Measurements from ENCODE around the gene CKLF. TPM values are rescaled to one million over a fixed set of nuclear protein-coding genes. Genes with fewer than 3 reads are reported as not detected.

CKLF gene, protein sequence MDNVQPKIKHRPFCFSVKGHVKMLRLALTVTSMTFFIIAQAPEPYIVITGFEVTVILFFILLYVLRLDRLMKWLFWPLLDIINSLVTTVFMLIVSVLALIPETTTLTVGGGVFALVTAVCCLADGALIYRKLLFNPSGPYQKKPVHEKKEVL
- 126 TPM for total RNA-seq
- 53.8 TPM for polyA plus RNA-seq
- long read RNA-seq, donor 1, transcript CKLF-203 (3 exons, 508 nt) = major isoform, 10 of 12 reads
- long read RNA-seq, donor 1, partial matches to known transcripts = 0 of 12 reads
- long read RNA-seq, donor 1, other reads (novel, unspliced or antisense) = 0 of 12 reads
- long read RNA-seq, donor 2 = 0 reads
- long read RNA-seq, donor 3, transcript CKLF-201 (4 exons, 669 nt) = minor isoform, 66 of 278 reads
- long read RNA-seq, donor 3, transcript CKLF-202 (3 exons, 571 nt) = minor isoform, 29 of 278 reads
- long read RNA-seq, donor 3, transcript CKLF-203 (3 exons, 508 nt) = major isoform, 139 of 278 reads
- long read RNA-seq, donor 3, transcript CKLF-204 (2 exons, 412 nt) = minor isoform, 14 of 278 reads
- long read RNA-seq, donor 3, partial matches to known transcripts = 8 of 278 reads
- long read RNA-seq, donor 3, other reads (novel, unspliced or antisense) = 9 of 278 reads
- long read RNA-seq, donor 4, transcript CKLF-202 (3 exons, 571 nt) = minor isoform, 5 of 97 reads
- long read RNA-seq, donor 4, transcript CKLF-206 (2 exons, 564 nt) = minor isoform, 5 of 97 reads
- long read RNA-seq, donor 4, transcript CKLF-203 (3 exons, 508 nt) = major isoform, 62 of 97 reads
- long read RNA-seq, donor 4, transcript CKLF-201 (4 exons, 669 nt) = minor isoform, 17 of 97 reads
- long read RNA-seq, donor 4, partial matches to known transcripts = 5 of 97 reads
- long read RNA-seq, donor 4, other reads (novel, unspliced or antisense) = 0 of 97 reads
- long read RNA-seq, donor 5, transcript CKLF-203 (3 exons, 508 nt) = major isoform, 122 of 260 reads
- long read RNA-seq, donor 5, transcript CKLF-204 (2 exons, 412 nt) = minor isoform, 14 of 260 reads
- long read RNA-seq, donor 5, transcript CKLF-201 (4 exons, 669 nt) = minor isoform, 68 of 260 reads
- long read RNA-seq, donor 5, transcript CKLF-202 (3 exons, 571 nt) = minor isoform, 17 of 260 reads
- long read RNA-seq, donor 5, partial matches to known transcripts = 13 of 260 reads
- long read RNA-seq, donor 5, other reads (novel, unspliced or antisense) = 14 of 260 reads
- long read RNA-seq, donor 6, transcript CKLF-203 (3 exons, 508 nt) = major isoform, 56 of 108 reads
- long read RNA-seq, donor 6, transcript CKLF-201 (4 exons, 669 nt) = minor isoform, 26 of 108 reads
- long read RNA-seq, donor 6, transcript CKLF-202 (3 exons, 571 nt) = minor isoform, 9 of 108 reads
- long read RNA-seq, donor 6, transcript CKLF-206 (2 exons, 564 nt) = minor isoform, 9 of 108 reads
- long read RNA-seq, donor 6, partial matches to known transcripts = 0 of 108 reads
- long read RNA-seq, donor 6, other reads (novel, unspliced or antisense) = 0 of 108 reads
- long read RNA-seq, donor 7, transcript CKLF-203 (3 exons, 508 nt) = major isoform, 65 of 129 reads
- long read RNA-seq, donor 7, transcript CKLF-201 (4 exons, 669 nt) = minor isoform, 28 of 129 reads
- long read RNA-seq, donor 7, transcript CKLF-206 (2 exons, 564 nt) = minor isoform, 12 of 129 reads
- long read RNA-seq, donor 7, transcript CKLF-202 (3 exons, 571 nt) = minor isoform, 7 of 129 reads
- long read RNA-seq, donor 7, partial matches to known transcripts = 7 of 129 reads
- long read RNA-seq, donor 7, other reads (novel, unspliced or antisense) = 6 of 129 reads
- long read RNA-seq, donor 8, transcript CKLF-202 (3 exons, 571 nt) = minor isoform, 8 of 38 reads
- long read RNA-seq, donor 8, transcript CKLF-203 (3 exons, 508 nt) = major isoform, 18 of 38 reads
- long read RNA-seq, donor 8, transcript CKLF-201 (4 exons, 669 nt) = minor isoform, 10 of 38 reads
- long read RNA-seq, donor 8, partial matches to known transcripts = 0 of 38 reads
- long read RNA-seq, donor 8, other reads (novel, unspliced or antisense) = 0 of 38 reads
- long read RNA-seq, donor 9, transcript CKLF-202 (3 exons, 571 nt) = minor isoform, 11 of 96 reads
- long read RNA-seq, donor 9, transcript CKLF-201 (4 exons, 669 nt) = minor isoform, 21 of 96 reads
- long read RNA-seq, donor 9, transcript CKLF-203 (3 exons, 508 nt) = major isoform, 47 of 96 reads
- long read RNA-seq, donor 9, transcript CKLF-204 (2 exons, 412 nt) = minor isoform, 10 of 96 reads
- long read RNA-seq, donor 9, partial matches to known transcripts = 0 of 96 reads
- long read RNA-seq, donor 9, other reads (novel, unspliced or antisense) = 0 of 96 reads
- long read RNA-seq, donor 10, transcript CKLF-202 (3 exons, 571 nt) = minor isoform, 10 of 112 reads
- long read RNA-seq, donor 10, transcript CKLF-203 (3 exons, 508 nt) = major isoform, 58 of 112 reads
- long read RNA-seq, donor 10, transcript CKLF-201 (4 exons, 669 nt) = minor isoform, 22 of 112 reads
- long read RNA-seq, donor 10, transcript CKLF-206 (2 exons, 564 nt) = minor isoform, 6 of 112 reads
- long read RNA-seq, donor 10, partial matches to known transcripts = 0 of 112 reads
- long read RNA-seq, donor 10, other reads (novel, unspliced or antisense) = 11 of 112 reads

DNA sequence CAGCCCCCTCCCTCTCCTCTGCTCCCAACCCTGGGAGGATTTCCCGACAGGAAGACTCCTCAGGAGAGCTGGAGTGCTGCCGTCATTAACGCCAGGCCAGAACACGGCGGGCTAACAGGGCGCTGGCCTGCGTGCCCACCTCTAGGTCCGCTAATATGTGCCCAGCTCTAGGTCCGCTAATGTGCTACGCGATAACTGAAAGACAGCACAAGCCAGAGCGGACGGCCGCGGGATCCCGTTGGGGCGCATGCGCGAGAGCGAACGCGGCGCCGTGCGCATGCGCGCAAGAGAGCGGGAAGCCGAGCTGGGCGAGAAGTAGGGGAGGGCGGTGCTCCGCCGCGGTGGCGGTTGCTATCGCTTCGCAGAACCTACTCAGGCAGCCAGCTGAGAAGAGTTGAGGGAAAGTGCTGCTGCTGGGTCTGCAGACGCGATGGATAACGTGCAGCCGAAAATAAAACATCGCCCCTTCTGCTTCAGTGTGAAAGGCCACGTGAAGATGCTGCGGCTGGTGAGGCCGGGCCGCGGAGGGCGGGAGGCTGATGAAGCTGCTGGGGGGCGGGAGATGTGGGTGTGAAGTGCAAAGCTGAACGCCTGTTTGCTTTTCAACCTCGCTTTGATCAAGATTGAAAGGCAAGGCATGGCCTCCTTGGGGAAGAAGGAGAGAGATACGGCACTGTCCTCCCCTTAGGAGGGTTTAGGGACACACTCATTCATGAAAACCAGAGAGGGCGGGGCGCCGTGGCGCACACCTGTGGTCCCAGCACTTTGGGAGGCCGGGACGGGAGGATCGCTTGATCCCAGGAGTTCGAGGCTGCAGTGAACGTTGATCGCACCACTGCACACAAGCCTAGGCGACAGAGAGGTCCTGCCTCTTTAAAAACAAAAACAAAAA is at the start of gene CKLF:
CKLF (plus strand) TSS at position 291 of the 892 bp plus-strand sequence; CDS start at position 431, 140 bp downstream.
- 4% methylated on average over 63 of the region's 63 CpGs for WGBS
- peak within 1 kb of the TSS; percentile 74 to 78 for H3K4me3 ChIP-seq (ENCODE audit: low read length in 2 of 2)
- peak within 1 kb of the TSS; percentile 96 to 99 for H3K27ac ChIP-seq (ENCODE audit: low read depth in 1 of 2, low read length in 1 of 2)
- DNase-seq (ENCODE audit: low read depth in 6 of 9, low spot score in 9 of 9) = peak; percentile 78 to 97 (median 92)
- no peaks in the 10 kb centered on the region for H3K9me3 ChIP-seq (ENCODE audit: control insufficient read depth in 2 of 2, insufficient read depth in 1 of 2, low read length in 1 of 2)
- H3K4me1 ChIP-seq (ENCODE audit: control insufficient read depth in 2 of 2, insufficient read depth in 2 of 2, low read length in 2 of 2) = peaks cover 55 to 72% of the 10 kb centered on the region in 2 donors
- peaks cover 0 to 5% of the 10 kb centered on the region in 2 donors for H3K36me3 ChIP-seq (ENCODE audit: control insufficient read depth in 2 of 2, insufficient read depth in 2 of 2, low read length in 1 of 2)
- H3K27me3 ChIP-seq (ENCODE audit: control insufficient read depth in 2 of 2, insufficient read depth in 1 of 2, low read length in 1 of 2) = no peaks in the 10 kb centered on the region

DNA sequence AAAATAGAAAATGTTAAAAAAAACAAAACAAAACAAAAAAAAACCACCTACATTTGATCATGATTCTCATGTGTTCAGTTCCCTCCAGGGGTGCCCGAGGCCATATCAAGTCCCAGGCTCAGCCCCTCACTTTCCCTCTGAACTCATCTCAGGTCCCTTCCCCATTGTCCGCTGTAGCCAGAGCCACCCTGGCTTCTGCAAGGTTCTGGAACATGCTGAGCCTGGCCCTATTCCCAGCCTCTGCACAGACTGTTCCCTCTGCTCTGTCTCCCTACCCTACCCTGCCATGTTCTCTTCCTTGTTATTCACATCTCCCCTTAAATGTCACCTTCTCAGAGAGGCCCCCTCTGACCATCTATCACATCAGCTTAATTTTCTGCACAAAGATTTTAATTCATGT is 49.3 kb upstream of the CKLF start:
- 96% methylated on average over 2 of the region's 2 CpGs for WGBS
- DNase-seq (ENCODE audit: low read depth in 6 of 9, low spot score in 9 of 9) = no peak
- H3K4me1 ChIP-seq (ENCODE audit: control insufficient read depth in 2 of 2, insufficient read depth in 2 of 2, low read length in 2 of 2) = no peaks in the 10 kb centered on the region
- no peak overlapping the region for H3K27ac ChIP-seq (ENCODE audit: low read depth in 1 of 2, low read length in 1 of 2)
- H3K27me3 ChIP-seq (ENCODE audit: control insufficient read depth in 2 of 2, insufficient read depth in 1 of 2, low read length in 1 of 2) = no peaks in the 10 kb centered on the region
- H3K4me3 ChIP-seq (ENCODE audit: low read length in 2 of 2) = no peak overlapping the region
- no peaks in the 10 kb centered on the region for H3K36me3 ChIP-seq (ENCODE audit: control insufficient read depth in 2 of 2, insufficient read depth in 2 of 2, low read length in 1 of 2)
- no peaks in the 10 kb centered on the region for H3K9me3 ChIP-seq (ENCODE audit: control insufficient read depth in 2 of 2, insufficient read depth in 1 of 2, low read length in 1 of 2)

DNA sequence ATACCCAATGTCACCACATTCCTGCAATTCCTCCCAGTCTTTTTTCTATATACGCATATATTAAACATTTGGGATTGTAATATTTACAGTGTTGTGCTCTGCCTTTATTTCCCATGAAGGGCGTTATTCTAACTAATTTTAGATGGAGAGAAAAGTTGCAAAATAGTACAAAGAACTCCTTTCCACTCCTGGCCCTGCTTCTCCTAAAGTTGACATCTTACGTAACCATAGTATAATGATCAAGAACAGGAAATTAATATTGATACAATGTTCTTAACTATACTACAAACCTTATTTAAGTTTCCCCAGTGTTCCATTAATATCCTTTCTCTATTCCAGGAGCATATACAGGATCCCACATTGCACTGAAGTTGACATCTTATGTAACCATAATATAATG is 48.8 kb upstream of the CKLF start:
- Histone ChIP-seq H3K4me1 (ENCODE audit: control insufficient read depth in 2 of 2, insufficient read depth in 2 of 2, low read length in 2 of 2) (peaks cover 0 to 4% of the 10 kb centered on the region in 2 donors), H3K4me3 (ENCODE audit: low read length in 2 of 2) (no peak overlapping the region), H3K27me3 (ENCODE audit: control insufficient read depth in 2 of 2, insufficient read depth in 1 of 2, low read length in 1 of 2) (no peaks in the 10 kb centered on the region), H3K27ac (ENCODE audit: low read depth in 1 of 2, low read length in 1 of 2) (no peak overlapping the region), H3K36me3 (ENCODE audit: control insufficient read depth in 2 of 2, insufficient read depth in 2 of 2, low read length in 1 of 2) (no peaks in the 10 kb centered on the region), H3K9me3 (ENCODE audit: control insufficient read depth in 2 of 2, insufficient read depth in 1 of 2, low read length in 1 of 2) (no peaks in the 10 kb centered on the region)
- no peak for DNase-seq (ENCODE audit: low read depth in 6 of 9, low spot score in 9 of 9)
- WGBS = 98% methylated on average over 3 of the region's 3 CpGs

DNA sequence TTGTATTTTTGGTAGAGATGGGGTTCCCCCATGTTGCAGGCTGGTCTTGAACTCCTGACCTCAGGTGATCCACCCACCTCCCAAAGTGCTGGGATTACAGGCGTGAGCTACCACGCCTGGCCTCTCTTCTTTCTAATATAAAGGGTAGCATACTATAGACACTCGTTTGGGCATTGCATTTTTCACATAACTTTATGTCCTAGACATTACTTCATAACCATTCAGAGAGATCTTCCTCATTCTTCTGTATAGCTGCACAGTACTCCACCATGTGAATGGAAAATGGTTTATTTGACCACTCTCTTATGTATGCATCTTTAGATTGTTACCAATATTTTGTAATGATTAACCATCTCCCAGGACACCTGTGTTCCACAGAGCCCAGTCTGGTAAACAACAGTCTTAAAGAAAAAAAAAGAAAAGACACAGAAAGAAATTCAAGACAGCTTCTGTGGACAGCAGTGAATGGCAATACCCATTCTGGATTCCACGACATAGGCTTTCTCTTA is 44.6 kb upstream of the CKLF start:
- DNase-seq (ENCODE audit: low read depth in 6 of 9, low spot score in 9 of 9) = no peak
- 93% methylated on average over 4 of the region's 4 CpGs for WGBS
- Histone ChIP-seq H3K27me3 (ENCODE audit: control insufficient read depth in 2 of 2, insufficient read depth in 1 of 2, low read length in 1 of 2) (no peaks in the 10 kb centered on the region), H3K27ac (ENCODE audit: low read depth in 1 of 2, low read length in 1 of 2) (no peak overlapping the region), H3K9me3 (ENCODE audit: control insufficient read depth in 2 of 2, insufficient read depth in 1 of 2, low read length in 1 of 2) (no peaks in the 10 kb centered on the region), H3K4me3 (ENCODE audit: low read length in 2 of 2) (no peak overlapping the region), H3K36me3 (ENCODE audit: control insufficient read depth in 2 of 2, insufficient read depth in 2 of 2, low read length in 1 of 2) (no peaks in the 10 kb centered on the region), H3K4me1 (ENCODE audit: control insufficient read depth in 2 of 2, insufficient read depth in 2 of 2, low read length in 2 of 2) (peaks cover 0 to 19% of the 10 kb centered on the region in 2 donors)

DNA sequence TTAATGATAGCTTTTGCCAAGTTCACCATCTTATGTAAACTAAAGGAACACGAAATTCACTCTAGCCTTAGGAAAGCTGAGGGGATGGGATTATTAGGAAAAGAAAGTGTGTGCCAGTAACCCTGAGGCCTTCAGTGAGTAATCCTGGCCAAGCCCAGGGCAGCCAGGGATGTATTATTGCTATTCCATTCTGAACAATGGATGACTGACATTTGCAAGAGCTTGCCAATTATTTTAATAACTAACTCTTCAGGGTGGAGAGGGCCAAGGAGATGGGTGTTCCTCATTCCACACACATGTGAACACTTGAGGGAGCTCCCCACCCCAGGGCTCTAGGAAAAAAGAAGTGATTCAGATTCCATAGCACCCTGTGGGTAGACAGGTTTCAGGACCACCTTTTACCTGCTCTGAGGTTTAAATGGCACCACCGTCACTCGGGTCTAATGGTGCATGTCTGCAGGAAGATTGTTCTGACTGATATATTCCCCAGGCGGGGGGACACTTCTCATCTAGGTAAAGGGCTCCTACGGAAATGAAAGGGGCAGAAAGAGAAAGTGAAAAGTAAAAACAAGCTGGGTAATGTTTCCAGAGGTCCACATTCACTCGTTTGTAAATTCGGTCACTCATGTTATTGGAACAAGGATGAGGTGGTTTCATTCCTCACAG is 44.0 kb upstream of the CKLF start:
- no peaks in the 10 kb centered on the region for H3K27me3 ChIP-seq (ENCODE audit: control insufficient read depth in 2 of 2, insufficient read depth in 1 of 2, low read length in 1 of 2)
- H3K4me3 ChIP-seq (ENCODE audit: low read length in 2 of 2) = no peak overlapping the region
- peaks cover 0 to 19% of the 10 kb centered on the region in 2 donors for H3K4me1 ChIP-seq (ENCODE audit: control insufficient read depth in 2 of 2, insufficient read depth in 2 of 2, low read length in 2 of 2)
- 76% methylated on average over 7 of the region's 7 CpGs for WGBS
- H3K27ac ChIP-seq (ENCODE audit: low read depth in 1 of 2, low read length in 1 of 2) = no peak overlapping the region
- H3K9me3 ChIP-seq (ENCODE audit: control insufficient read depth in 2 of 2, insufficient read depth in 1 of 2, low read length in 1 of 2) = no peaks in the 10 kb centered on the region
- DNase-seq (ENCODE audit: low read depth in 6 of 9, low spot score in 9 of 9) = no peak
- no peaks in the 10 kb centered on the region for H3K36me3 ChIP-seq (ENCODE audit: control insufficient read depth in 2 of 2, insufficient read depth in 2 of 2, low read length in 1 of 2)

DNA sequence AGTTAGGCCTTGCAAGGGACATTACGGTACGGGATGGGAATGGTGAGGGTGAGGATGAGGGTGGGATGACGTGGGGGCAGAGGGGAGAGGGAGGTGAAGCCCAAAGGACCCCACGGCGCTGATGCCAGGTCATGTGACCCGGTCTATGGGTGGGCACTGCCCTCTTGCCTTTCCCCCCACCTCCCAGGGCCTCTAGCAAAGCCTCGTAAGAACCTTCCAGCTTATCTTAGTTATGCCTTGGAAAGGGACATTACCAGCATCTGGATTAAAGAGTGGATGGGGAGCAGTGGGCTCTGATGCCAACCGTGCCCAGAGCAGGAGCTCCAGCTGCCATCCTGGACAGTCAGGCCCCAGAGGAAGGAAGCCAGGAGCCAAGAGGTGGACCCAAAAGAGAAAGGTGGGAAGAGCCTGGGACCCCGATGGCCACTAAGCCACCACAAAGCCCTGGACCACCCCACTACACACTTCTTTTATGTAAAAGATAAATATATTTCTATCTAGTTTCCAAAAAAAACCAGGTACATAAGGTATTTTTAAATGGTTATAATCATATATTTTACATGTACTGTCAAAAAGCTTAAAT is 43.4 kb upstream of the CKLF start:
- no peaks in the 10 kb centered on the region for H3K36me3 ChIP-seq (ENCODE audit: control insufficient read depth in 2 of 2, insufficient read depth in 2 of 2, low read length in 1 of 2)
- 94% methylated on average over 9 of the region's 9 CpGs for WGBS
- no peaks in the 10 kb centered on the region for H3K9me3 ChIP-seq (ENCODE audit: control insufficient read depth in 2 of 2, insufficient read depth in 1 of 2, low read length in 1 of 2)
- no peaks in the 10 kb centered on the region for H3K27me3 ChIP-seq (ENCODE audit: control insufficient read depth in 2 of 2, insufficient read depth in 1 of 2, low read length in 1 of 2)
- H3K4me1 ChIP-seq (ENCODE audit: control insufficient read depth in 2 of 2, insufficient read depth in 2 of 2, low read length in 2 of 2) = peaks cover 0 to 19% of the 10 kb centered on the region in 2 donors
- H3K4me3 ChIP-seq (ENCODE audit: low read length in 2 of 2) = no peak overlapping the region
- H3K27ac ChIP-seq (ENCODE audit: low read depth in 1 of 2, low read length in 1 of 2) = peak overlapping the region in 1 of 2 donors; percentile 55
- DNase-seq (ENCODE audit: low read depth in 6 of 9, low spot score in 9 of 9) = no peak
